ENCODE data around the gene SLC51A.
"Not testable (repeated sequence)": the region's sequence is repeated elsewhere in the genome, so short reads cannot be mapped to it uniquely, and the experiment has no call there.

Gene SLC51A

DNA sequence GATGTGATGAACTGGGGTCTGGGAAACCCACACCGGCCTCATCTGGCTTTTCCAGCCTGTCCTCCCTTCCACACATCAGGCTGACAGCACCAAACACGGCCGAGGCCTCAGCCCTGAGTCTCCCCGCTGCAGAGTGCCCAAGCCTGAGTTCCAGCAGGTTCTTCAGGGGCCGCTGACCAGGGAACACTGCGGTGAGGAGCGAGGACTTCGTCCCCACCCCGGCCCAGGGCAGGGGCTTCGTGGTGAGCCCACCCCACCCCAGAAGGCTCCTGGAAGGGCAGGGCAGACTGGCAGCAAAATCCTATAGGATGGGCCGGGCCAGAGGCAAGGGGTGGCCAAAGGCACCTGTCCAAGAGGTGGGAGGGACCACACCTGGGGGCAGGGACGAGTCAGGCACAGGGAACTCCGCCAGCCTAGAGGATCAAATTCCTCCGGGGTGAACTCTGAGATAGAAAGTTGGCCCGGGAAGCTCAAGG is at the start of gene SLC51A:
SLC51A (plus strand) TSS at position 446 of the 476 bp plus-strand sequence. CDS start 179 bp downstream, outside the sequence.
- no peak for DNase-seq

DNA sequence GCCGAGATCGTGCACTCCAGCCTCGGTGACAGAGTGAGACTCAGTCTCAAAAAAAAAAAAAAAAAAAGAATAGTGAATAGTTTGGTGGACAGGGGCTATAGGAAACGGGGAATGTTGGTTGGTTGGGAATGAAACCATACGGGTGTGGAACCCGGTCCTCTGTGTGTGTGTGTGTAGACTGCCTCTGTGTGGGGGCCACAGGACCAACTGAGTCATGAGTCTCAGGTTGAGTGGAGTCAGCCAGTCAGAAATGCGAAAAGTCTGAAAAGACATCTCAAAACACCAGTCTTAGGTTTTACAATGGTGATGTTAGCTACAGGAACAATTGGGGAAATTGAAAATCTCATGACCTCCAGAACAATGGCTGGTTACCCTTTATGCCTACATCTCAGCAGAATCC is 49.6 kb upstream of the SLC51A start:
- peak in 1 of 2 donors; percentile 43 for DNase-seq

DNA sequence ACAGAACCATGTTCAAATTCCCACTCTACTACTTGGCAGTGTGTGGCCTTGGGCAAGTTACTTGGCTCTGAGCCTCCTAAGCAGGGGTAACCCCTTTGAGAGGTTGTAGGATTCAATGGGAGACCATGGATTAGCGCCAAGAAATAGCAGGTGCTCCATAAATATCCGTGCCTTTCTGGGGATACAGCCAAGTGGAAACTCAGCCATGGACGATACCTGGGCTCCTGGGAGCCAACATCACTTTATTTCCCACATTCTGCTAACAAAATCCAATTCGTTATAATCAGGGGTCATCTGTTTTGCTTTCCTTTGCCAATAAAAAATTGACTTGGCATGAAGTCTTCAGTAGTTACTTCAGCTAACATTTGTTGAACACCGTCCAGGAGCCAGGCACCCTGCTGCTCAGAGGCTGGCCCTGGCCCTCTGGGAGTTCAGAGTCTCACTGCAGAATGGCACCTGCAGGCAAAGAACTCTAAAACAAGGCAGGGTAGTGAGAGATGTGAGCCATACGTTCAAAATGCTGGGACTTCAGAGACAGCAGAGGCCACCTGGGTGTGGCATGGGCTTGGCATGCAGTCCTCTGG is 47.4 kb upstream of the SLC51A start:
- no peak for DNase-seq

DNA sequence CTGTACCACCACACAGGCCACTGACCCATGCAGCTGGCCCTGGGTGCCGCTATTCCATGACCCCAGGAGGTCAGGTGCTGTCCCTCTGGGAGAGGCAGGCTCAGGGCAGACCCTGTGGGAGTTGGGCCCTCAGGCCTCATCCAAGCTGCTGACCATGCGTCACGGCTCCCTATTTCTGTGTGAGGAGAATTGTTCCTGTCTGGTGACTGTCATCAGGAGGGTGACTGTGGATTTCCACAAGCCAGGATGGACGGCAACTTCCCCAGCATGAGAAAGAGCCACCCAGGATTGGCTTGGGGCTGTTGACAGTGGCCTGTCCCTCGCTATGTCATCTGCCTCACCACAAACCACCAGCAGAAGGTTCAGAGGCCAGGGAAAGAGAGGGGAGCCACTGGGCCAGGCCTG is 46.5 kb upstream of the SLC51A start:
- no peak for DNase-seq

DNA sequence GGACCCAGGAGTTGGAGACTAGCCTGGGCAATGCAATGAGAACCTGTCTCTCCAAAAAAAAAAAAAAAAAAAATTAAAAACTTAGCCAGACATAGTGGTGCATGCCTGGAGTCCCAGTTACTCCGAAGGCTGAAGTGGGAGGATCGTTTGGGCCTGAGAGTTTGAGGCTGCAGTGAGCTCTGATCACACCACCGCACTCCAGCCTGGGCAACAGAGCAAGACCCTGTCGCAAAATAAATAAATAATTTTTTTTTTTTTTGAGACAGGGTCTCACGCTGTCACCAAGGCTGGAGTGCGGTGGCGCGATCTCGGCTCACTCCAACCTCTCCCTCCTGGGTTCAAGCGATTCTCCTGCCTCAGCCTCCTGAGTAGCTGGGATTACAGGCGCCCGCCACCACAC is 46.0 kb upstream of the SLC51A start:
- not testable (repeated sequence) for DNase-seq

DNA sequence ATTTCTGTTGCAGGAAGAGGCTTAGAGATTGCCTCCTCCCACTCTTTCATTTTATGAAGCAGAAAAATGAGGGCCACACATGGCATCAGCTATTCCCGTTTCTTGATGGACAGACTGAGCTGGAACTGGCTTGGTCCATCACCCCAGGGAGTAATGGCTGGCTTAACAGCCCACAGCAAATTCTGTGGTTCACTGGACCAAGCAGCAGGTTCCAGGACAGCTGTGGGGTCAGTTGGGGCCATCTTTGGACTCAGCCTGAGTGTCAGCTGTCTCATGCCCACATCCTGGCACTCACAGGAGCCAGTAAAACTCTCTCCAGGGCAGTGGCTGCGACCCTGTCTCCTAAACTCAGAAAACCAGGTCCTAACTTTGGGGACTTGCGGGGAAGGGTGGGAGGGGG is 41.7 kb upstream of the SLC51A start:
- DNase-seq: no peak

DNA sequence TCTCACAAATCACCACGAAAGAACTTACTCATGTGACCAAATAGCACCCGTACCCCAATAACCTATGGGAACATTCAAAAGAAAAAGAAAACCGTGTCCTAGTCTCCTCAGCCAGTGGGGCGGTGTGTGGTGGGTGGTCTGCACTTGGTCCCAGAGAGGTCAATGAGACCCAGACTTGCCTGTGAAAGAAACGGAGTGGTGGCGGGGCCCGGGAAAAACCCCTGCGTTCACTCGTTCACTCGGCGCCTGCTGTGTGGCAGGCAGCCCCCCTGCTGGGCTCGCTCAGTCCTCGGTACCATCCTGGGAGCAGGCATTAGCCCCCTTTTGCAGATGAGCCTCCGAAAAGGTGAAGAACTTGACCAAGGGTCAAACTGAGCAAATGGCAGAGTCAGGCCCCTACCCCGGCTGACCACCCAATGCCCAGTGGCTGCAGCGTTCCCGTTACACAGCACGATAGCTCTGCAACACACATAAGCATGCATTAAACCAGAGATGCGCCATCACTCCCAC is 41.2 kb upstream of the SLC51A start:
- no peak for DNase-seq

DNA sequence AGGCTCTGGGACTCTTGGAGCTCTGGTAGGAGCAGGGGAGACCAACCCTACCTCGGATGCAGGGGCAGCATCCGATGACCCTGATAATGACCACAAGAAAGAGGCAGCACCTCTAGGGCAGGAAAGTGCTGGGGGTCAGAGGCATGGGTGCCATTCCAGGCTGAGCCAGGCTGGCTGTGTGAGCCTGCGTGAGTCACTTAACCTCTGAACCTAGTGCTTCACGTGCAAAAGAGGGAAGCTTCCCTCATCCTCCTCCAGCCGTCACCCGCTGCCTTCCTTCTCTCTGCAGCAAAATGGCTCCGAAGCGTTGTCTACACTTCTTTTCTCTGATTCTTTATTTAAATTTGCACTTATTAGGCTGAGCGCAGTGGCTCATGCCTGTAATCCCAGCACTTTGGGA is 40.6 kb upstream of the SLC51A start:
- DNase-seq: no peak

DNA sequence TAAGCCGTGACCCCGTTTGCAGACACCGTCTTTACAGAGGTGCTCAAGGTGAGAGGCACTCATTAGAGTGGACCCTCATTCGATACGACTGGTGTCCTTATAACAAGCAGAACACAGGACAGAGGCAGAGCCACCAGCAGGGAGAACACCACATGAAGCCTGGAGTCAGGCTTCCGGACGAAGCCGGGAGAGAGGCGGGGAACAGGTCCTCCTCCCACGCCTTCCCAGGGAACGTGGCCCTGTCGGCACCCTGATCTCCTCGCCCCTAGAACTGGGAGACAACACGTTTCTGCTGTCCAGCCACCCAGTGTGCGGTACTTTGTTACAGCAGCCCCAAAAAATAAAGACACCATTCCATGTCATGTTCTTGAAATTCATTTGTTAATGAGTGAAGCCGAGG is 38.8 kb upstream of the SLC51A start:
- no peak for DNase-seq

DNA sequence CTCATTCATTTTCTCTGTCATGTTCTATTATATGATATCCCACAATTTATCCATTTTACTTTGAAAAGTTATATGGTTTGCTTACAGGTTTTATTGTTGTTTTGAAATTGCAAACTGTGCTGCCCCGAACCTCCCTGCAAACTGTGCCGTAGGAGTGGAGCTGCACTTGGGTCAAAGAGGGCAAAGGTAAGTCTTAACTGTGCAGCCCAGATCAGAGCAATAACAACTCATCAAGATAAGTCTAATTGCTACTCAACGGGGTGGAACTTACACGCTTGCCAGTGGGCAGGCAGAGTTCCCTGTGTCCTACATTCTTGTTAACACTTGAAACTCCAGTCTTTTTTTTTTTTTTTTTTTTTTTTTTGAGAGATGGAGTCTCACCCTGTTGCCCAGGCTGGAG is 38.4 kb upstream of the SLC51A start:
- DNase-seq: no peak

DNA sequence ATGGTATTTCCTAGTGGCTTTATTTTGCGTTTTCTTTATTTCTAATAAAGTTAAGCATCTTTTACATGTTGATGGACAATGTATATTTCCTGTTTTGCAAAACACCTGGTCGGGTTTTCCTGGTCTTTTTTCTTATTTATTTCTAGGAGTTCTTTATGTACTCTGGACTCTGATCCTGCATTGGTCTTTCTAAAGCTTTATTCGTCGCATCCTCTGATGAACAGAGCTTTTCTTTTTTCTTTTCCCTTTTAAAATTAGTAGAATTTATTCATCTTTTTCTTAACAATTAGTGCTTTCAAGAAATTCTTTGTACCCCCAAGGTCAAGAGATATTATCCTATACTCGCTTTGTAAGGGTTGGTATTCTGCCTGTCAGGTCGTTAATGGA is 37.3 kb upstream of the SLC51A start:
- no peak for DNase-seq

DNA sequence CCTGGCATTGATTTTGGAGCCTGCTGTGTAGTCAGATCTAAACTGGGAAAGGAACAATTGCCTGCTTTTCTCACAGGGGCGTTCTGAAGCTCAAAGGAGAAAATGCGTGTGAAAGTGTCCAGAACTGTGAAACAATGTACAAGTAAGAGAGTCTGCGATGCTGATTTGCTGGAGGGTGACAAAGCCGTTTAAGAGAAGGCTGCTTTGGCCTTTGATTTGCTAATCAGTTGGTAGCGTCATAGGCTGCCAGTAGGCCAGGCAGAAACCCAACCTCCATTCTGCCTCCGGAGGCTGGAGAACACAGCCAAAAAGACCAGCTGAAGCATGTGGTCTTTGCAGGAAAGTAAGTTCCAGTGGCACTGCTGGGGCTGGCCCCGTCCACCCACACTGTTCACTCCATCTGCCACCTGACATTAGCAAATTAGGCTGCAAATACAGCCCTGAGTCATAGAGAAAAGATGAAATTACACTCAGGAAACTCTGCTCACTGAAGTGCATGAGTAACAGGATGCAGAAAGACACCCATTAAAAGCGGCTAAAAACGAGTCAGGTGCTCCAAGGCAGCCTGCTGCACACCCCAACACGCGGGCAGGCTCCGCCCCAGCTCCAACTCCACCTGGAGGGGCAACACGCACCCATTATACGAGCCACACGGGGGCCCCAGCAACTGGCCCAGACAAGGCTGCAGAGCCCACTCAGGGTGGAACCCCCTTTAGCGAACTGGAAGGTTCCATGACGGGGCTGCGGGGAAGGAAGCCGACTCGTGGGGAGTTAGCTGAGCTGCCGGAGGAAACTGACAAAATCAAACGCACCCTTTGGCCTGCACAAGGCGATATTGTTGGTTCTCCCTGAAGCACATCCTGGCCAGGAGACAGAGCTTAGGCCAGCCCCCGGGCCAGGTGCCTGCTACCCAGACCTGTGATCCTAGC is 36.7 kb upstream of the SLC51A start:
- DNase-seq: peak; percentile 82 to 83

DNA sequence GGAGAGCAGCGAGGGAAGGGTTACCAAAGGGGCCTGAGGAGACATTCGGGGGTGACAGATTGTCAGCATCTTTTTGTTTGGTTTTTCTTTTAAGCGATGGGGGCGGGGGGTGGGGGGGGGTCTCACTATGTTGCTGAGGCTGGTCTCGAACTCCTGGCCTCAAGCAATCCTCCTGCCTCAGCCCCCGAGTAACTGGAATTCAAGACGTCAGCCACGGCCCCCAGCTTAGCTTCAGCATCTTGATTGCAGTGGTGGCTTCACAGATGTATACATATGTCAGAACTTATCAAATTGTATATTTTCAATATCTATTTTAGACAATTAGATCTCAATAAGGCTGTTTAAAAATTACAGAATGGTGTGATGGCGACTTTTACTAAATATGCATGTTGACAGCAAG is 36.0 kb upstream of the SLC51A start:
- DNase-seq: no peak

DNA sequence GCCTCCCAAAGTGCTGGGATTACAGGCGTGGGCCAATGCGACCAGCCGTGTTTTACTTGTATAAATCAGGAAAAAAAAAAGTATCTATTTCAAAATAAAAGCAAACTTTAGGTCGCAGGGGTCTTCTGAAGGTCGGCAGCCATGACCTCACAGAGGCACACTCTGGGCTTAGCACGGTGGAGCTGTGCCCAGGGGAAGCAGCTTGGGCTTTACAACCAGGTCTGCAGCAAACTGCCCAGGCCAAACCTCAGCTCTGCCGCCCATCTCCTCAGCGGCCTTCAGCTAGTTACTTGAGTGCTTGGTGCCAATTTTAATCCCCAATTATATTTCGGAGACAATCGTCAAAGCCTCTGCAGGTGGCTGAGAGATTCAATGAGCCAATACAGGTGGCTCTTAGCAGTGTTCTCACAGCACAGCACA is 35.2 kb upstream of the SLC51A start:
- DNase-seq: no peak

DNA sequence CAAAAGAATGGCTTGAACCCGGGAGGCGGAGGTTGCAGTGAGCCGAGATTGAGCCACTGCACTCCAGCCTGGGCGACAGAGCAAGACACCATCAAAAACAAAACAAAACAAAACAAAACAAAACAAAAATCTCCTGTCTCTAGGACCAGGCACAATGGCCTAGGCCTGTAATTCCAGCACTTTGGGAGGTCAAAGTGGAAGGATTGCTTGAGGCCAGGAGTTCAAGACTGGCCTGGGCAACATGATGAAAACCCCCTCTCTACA is 32.2 kb upstream of the SLC51A start:
- not testable (repeated sequence) for DNase-seq

DNA sequence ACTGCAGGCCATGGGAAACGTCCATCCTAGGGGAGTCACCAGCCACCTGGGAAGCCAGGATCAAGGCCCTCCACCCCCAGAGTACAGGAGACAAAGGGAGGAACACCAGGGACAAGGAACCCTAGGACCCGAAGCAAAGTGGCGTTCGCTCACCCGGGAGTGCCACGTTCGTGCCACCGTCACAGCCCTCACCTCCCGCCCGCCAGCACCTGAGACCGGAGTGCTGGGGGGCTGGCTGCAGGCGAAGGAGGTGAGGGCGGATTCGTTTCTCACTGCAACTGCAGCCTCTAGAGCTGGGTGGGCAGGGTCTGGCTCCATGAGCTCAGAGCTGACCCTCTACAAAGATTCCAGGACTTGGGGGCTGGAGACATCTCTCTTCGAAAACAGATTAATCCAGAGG is 31.5 kb upstream of the SLC51A start:
- no peak for DNase-seq

DNA sequence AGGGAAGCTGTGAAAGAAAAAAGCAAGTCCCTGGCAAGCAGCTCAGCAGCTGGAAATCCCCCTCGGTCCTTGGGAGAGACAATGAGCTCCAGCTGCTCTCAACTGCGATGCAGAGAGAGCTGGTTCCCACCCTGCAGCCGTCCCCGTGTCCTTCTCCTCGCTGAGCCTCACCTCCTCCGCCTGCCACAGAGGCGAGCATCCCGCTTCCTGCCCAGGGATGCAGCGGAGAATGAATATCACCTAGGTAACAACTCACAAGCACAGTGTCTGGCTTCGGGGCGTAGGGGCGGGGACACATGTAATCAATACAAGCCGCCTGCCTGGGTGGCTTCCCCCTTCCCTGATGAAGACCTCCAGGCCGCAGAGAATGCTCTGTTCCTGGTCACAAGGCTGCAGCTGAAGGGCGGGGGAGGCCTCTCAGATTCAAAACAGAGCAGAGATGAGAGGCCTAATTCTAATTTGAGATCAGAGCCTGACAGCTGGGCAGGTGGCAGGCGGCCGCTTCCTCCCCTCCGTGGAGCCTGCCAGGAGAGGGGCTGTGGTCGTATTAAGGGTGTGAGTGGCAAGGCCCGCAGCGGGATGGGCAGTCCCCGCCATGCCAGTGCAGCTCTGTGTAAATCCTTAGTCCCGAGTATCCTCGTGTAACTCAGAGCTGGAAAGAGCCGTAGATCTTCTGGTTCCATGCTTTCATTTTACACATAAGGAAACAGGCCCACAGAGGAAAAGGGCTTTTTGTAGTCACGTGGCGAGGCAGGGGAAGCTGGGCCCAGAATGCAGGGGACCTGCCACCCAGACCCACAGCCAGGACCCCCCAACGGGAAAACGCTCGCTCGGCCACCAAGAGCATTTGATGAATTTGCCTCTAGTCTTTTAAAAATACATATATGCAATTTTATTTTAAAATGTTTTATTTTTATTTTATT is 29.4 kb upstream of the SLC51A start:
- DNase-seq: no peak

DNA sequence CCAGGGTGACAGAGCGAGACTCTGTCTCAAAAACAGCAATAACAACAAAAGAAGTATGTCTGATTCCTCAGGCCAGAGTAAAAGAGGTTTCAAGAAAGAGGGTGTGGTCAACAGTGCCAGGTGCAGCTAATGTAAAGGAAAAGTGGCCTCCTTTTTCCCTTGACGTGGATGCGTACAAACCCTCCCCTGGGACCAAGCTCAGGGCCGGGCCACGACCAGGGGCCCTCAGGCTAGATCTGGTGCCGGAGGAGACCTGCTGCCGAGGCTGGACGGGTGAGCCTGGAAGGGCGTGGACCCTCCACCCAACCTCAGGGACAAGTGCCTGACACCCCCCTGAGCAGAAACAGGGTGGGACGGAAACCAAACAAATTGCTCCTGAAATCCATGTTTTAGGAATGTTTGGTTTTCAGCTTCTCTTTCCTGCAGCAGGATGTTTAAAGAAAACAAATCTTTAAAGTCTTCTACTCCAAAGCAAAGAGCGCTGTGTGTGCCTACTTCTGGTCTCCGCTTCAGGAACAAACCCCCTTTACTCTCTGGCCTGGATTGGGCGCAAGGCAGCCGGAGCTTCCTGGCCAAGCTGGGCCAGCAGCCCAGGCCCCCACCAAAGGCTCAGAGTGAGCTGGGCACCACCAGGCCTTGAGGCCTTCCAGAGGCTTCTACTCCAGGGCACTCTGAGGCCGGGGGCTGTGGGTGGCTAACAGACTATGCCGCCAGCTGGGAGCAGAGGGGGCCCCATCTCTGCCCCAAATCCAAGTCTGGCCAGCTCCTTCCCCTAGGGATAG is 26.6 kb upstream of the SLC51A start:
- DNase-seq: no peak

DNA sequence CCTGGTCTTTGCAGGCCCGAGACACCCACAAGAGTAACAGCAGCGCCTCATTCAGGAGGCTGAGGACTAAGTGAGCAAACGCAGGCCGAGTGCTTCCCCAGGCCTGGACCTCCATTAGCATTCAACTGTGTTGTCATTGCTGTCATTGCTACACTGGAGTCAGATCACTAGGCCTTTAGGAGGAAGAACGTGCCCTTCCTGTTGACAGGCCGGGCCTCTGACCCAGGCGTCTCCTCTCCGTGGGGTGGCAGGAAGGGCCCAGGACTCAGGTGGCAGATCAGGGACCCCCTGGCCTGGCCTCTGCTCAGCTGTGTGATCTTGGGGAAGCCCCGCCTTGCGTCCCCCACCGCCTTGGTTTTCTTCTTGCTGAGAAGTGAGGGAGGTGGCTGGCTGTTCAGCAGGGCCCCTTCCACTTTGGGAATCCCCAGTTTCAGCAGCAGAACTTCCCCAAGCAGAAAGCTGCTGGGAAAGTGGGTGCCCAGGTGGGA is 24.3 kb upstream of the SLC51A start:
- peak; percentile 55 for DNase-seq

DNA sequence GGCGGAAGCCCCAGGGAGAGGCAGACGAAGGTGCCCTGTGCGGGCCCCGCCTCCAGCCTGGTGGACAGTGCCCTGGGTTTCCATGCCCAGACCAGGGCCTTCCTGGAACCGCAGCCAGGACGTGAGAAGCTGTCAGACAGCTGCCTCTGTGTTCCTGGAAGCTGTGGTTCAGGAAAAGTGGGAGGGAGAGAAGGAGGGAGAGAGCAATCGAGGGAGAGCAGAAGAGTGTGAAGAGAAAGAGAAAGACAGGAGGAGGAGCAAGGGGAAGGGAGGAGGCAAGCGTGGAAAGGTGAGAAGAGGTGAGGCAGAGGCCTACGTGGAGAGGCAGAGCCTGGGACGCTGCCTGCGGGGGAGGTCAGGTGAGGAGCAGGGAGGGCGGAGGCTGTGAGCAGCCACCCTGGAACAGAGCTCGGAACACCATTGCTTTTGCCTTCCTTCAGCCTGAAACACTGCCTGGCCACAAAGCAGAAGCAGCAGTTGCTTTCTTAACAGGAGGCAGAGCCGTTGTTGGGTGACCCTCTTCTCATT is 23.7 kb upstream of the SLC51A start:
- no peak for DNase-seq

DNA sequence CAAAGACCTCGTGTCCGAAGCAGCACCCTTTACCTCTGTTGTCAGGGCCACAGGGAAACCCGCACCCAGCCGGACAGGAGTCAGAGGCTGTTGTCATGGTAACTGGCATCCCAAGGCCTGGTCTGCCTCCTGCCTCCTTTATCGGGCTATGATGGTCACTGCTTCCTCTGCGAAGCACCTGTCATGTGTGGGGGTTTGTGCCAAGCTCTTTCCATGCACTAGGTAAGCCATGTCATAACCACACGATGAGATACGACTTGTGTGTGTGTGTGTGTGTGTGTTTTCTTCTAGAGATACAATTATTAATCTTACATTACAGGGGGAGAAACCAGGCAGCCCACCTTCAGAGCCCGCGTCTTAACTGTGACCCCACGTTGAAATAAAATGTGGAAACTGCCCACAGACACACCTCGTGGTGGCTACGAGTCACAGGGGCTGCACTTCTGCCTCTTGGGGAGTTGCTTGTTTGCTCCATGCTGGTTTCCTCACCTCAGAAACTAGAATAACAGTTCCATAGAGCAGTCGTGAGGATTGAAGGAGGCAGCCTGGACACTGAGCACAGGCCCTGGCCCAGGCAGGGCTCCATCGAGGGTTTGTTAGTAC is 23.1 kb upstream of the SLC51A start:
- no peak for DNase-seq
